Liver (tissue), 3 donors: Measurements from ENCODE around the gene ST6GAL1.

ENCODE experiments used
- ATF3 ChIP-seq: IDR thresholded peaks from 2 replicates; pipeline ENCODE4 v1.6.1; 2016; ENCODE audit warnings: antibody characterized with exemption
- CTCF ChIP-seq: fragments of 150-350 bp; IDR thresholded peaks from 2 replicates; pipeline ENCODE4 v1.5.1; 2017; ENCODE audit warnings: improper control_type of control experiment, low read depth, low read length; ENCODE audit not compliant: missing input control
- EGR1 ChIP-seq, 2 donors: IDR thresholded peaks; 2 replicates each; pipeline ENCODE4 v1.6.1; 2016 to 2018; ENCODE audit warnings: antibody characterized with exemption in 2 of 2, low read depth in 2 of 2
- GABPA ChIP-seq, 2 donors: IDR thresholded peaks in 1 of 2; conservative IDR thresholded peaks in 1 of 2; 2 replicates each; pipeline ENCODE4 v1.6.1; 2016; ENCODE audit warnings: antibody characterized with exemption in 2 of 2, mild to moderate bottlenecking in 1 of 2, moderate library complexity in 1 of 2
- JUND ChIP-seq, 2 donors: IDR thresholded peaks; 2 replicates each; pipeline ENCODE4 v1.6.1; 2016; ENCODE audit warnings: antibody characterized with exemption in 2 of 2
- MAX ChIP-seq: IDR thresholded peaks from 2 replicates; pipeline ENCODE4 v1.6.1; 2016; ENCODE audit warnings: antibody characterized with exemption
- NR2F2 ChIP-seq: IDR thresholded peaks from 2 replicates; pipeline ENCODE4 v1.6.1; 2016; ENCODE audit warnings: antibody characterized with exemption
- RAD21 ChIP-seq, 2 donors: IDR thresholded peaks; 2 replicates each; pipeline ENCODE4 v1.6.1; 2016; ENCODE audit warnings: antibody characterized with exemption in 2 of 2, mild to moderate bottlenecking in 2 of 2
- REST ChIP-seq: IDR thresholded peaks from 2 replicates; pipeline ENCODE4 v1.6.1; 2016; ENCODE audit warnings: antibody characterized with exemption, mild to moderate bottlenecking
- RXRA ChIP-seq, 2 donors: IDR thresholded peaks; 2 replicates each; pipeline ENCODE4 v1.6.1; 2017 to 2018; ENCODE audit warnings: antibody characterized with exemption in 2 of 2, mild to moderate bottlenecking in 1 of 2
- SP1 ChIP-seq: IDR thresholded peaks from 2 replicates; pipeline ENCODE4 v1.6.1; 2018; ENCODE audit warnings: antibody characterized with exemption, mild to moderate bottlenecking
- TAF1 ChIP-seq: conservative IDR thresholded peaks from 2 replicates; pipeline ENCODE4 v1.6.1; 2016; ENCODE audit warnings: antibody characterized with exemption, mild to moderate bottlenecking
- YY1 ChIP-seq: IDR thresholded peaks from 2 replicates; pipeline ENCODE4 v1.6.1; 2016; ENCODE audit warnings: antibody characterized with exemption, mild to moderate bottlenecking
- ZBTB33 ChIP-seq: IDR thresholded peaks from 2 replicates; pipeline ENCODE4 v1.6.1; 2016; ENCODE audit warnings: antibody characterized with exemption
- donor health status: healthy.
- donor health status: healthy.

- TF ChIP-seq CTCF = no peak
- no peak for TF ChIP-seq REST
- TF ChIP-seq ZBTB33 = no peak
- TF ChIP-seq MAX = no peak
- no peak for TF ChIP-seq YY1
- TF ChIP-seq EGR1 (IDR thresholded peaks at IDR 0.05; ENCODE audit: low read depth in 2 of 2) = no peak
- TF ChIP-seq JUND (IDR thresholded peaks at IDR 0.05) = no peak
- TF ChIP-seq GABPA (IDR thresholded peaks at IDR 0.05 in 1 of 2, conservative IDR thresholded peaks at IDR 0.05 in 1 of 2) = no peak
- TF ChIP-seq RXRA (IDR thresholded peaks at IDR 0.05) = no peak
- TF ChIP-seq SP1 = no peak
- TF ChIP-seq RAD21 (IDR thresholded peaks at IDR 0.05) = no peak
- TF ChIP-seq ATF3 = no peak
- TF ChIP-seq NR2F2 = no peak
- TF ChIP-seq TAF1 = no peak
Observed at GRCh38 chr3:186978712-186979111, 48.4 kb downstream of the ST6GAL1 start.
